Activated naive CD8-positive, alpha-beta T cell treated with anti-CD3 and anti-CD28 coated beads, Interleukin-2, amount 10 ng/mL, durations not matched to agents 7 days and 5 days (primary cell): Measurements from ENCODE around the gene ST3GAL3. TPM values are rescaled to one million over a fixed set of nuclear protein-coding genes. Genes with fewer than 3 reads are reported as not detected.
A peak's percentile ranks its signal among the peaks of the same experiment; 100 is the strongest.

Experiments
- ATAC-seq: fragments of 150-1000 bp; cut with Tn5 transposase; one replicate; pipeline ENCODE4 v1.10.0; 2021; ENCODE audit warnings: low read depth, moderate library complexity
- POLR2A ChIA-PET: fragments of 350-600 bp; sonication (Branson Sonifier 250); formaldehyde crosslinking; loops from one replicate; lab custom pipeline; 2021; ENCODE audit warnings: antibody characterized with exemption; lab: Charles Lee
- DNase-seq: peaks from one replicate; pipeline ENCODE4 v3.0.0; 2021
- H3K27ac Mint-ChIP-seq: one replicate; pipeline ENCODE4 v1.8.0; 2022; ENCODE audit warnings: mild to moderate bottlenecking, mixed read lengths
- H3K27me3 Mint-ChIP-seq: one replicate; pipeline ENCODE4 v1.8.0; 2022; ENCODE audit warnings: mild to moderate bottlenecking, moderate library complexity, mixed read lengths
- H3K36me3 Mint-ChIP-seq: one replicate; pipeline ENCODE4 v1.8.0; 2021; ENCODE audit warnings: mild to moderate bottlenecking, mixed read lengths
- H3K4me1 Mint-ChIP-seq: one replicate; pipeline ENCODE4 v1.8.0; 2021; ENCODE audit warnings: mixed read lengths
- H3K4me3 Mint-ChIP-seq: one replicate; pipeline ENCODE4 v1.8.0; 2022; ENCODE audit warnings: mild to moderate bottlenecking, moderate library complexity, mixed read lengths
- H3K9me3 Mint-ChIP-seq: one replicate; pipeline ENCODE4 v1.8.0; 2021; ENCODE audit warnings: mixed read lengths
- total RNA-seq, 2 experiments: library from RNA; stranded (reverse); gene quantifications; one replicate each; pipeline ENCODE4 v1.2.3, GENCODE V29; 2021

Gene ST3GAL3
- total RNA-seq, 2 experiments from 2014 or later = 20.8 TPM

- H3K9me3 Mint-ChIP-seq = no peaks in the 10 kb centered on the region
- POLR2A ChIA-PET = interaction anchor here (0.5 kb wide), 1 partner anchor 15 kb away, joined by 3 read pairs; no protein-coding TSS in a partner anchor
- no peaks in the 10 kb centered on the region for H3K27me3 Mint-ChIP-seq
- peak; percentile 86 for ATAC-seq
- peaks cover 15% of the 10 kb centered on the region for H3K4me1 Mint-ChIP-seq
- H3K36me3 Mint-ChIP-seq = peaks cover 14% of the 10 kb centered on the region
- peak overlapping the region; percentile 48 for H3K27ac Mint-ChIP-seq
- no peak for DNase-seq
- H3K4me3 Mint-ChIP-seq = peak overlapping the region; percentile 41
Measured at GRCh38 chr1:43789604-43790550, 82.5 kb downstream of the ST3GAL3 start.

- H3K27ac Mint-ChIP-seq = no peak overlapping the region
- H3K9me3 Mint-ChIP-seq = no peaks in the 10 kb centered on the region
- no peaks in the 10 kb centered on the region for H3K27me3 Mint-ChIP-seq
- DNase-seq (no peak), ATAC-seq (no peak)
- no peak overlapping the region for H3K4me3 Mint-ChIP-seq
- peaks cover 14% of the 10 kb centered on the region for H3K36me3 Mint-ChIP-seq
- POLR2A ChIA-PET = no interaction called here
- peaks cover 17% of the 10 kb centered on the region for H3K4me1 Mint-ChIP-seq
Measured at GRCh38 chr1:43791243-43791642, 83.9 kb downstream of the ST3GAL3 start.

GRCh38 chr1:43796111-43796581 is 88.8 kb downstream of the ST3GAL3 start:
- Mint-ChIP-seq H3K4me1 (peaks cover 22% of the 10 kb centered on the region), H3K4me3 (no peak overlapping the region), H3K27ac (no peak overlapping the region), H3K27me3 (no peaks in the 10 kb centered on the region), H3K36me3 (peaks cover 24% of the 10 kb centered on the region), H3K9me3 (no peaks in the 10 kb centered on the region)
- ATAC-seq (no peak), DNase-seq (no peak)
- POLR2A ChIA-PET = no interaction called here

- peaks cover 15% of the 10 kb centered on the region for H3K4me1 Mint-ChIP-seq
- DNase-seq = no peak
- no peaks in the 10 kb centered on the region for H3K27me3 Mint-ChIP-seq
- H3K9me3 Mint-ChIP-seq = no peaks in the 10 kb centered on the region
- peaks cover 20% of the 10 kb centered on the region for H3K36me3 Mint-ChIP-seq
- POLR2A ChIA-PET = no interaction called here
- ATAC-seq = no peak
- H3K4me3 Mint-ChIP-seq = no peak overlapping the region
- no peak overlapping the region for H3K27ac Mint-ChIP-seq
Measured at GRCh38 chr1:43797891-43798290, 90.6 kb downstream of the ST3GAL3 start.

GRCh38 chr1:43799656-43800635 is 92.6 kb downstream of the ST3GAL3 start:
- no peak overlapping the region for H3K4me3 Mint-ChIP-seq
- ATAC-seq (no peak), DNase-seq (no peak)
- H3K27ac Mint-ChIP-seq = peak overlapping the region; percentile 51
- H3K36me3 Mint-ChIP-seq = peaks cover 16% of the 10 kb centered on the region
- no peaks in the 10 kb centered on the region for H3K9me3 Mint-ChIP-seq
- POLR2A ChIA-PET = no interaction called here
- peaks cover 15% of the 10 kb centered on the region for H3K4me1 Mint-ChIP-seq
- H3K27me3 Mint-ChIP-seq = no peaks in the 10 kb centered on the region

- POLR2A ChIA-PET = no interaction called here
- no peak overlapping the region for H3K4me3 Mint-ChIP-seq
- peaks cover 15% of the 10 kb centered on the region for H3K4me1 Mint-ChIP-seq
- no peaks in the 10 kb centered on the region for H3K27me3 Mint-ChIP-seq
- H3K36me3 Mint-ChIP-seq = peaks cover 16% of the 10 kb centered on the region
- ATAC-seq (no peak), DNase-seq (no peak)
- H3K27ac Mint-ChIP-seq = no peak overlapping the region
- no peaks in the 10 kb centered on the region for H3K9me3 Mint-ChIP-seq
Measured at GRCh38 chr1:43800771-43801170, 93.4 kb downstream of the ST3GAL3 start.

GRCh38 chr1:43801203-43801602 is 93.9 kb downstream of the ST3GAL3 start:
- ATAC-seq (no peak), DNase-seq (no peak)
- POLR2A ChIA-PET = no interaction called here
- no peak overlapping the region for H3K27ac Mint-ChIP-seq
- no peaks in the 10 kb centered on the region for H3K9me3 Mint-ChIP-seq
- no peak overlapping the region for H3K4me3 Mint-ChIP-seq
- H3K4me1 Mint-ChIP-seq = peaks cover 13% of the 10 kb centered on the region
- H3K27me3 Mint-ChIP-seq = no peaks in the 10 kb centered on the region
- peaks cover 16% of the 10 kb centered on the region for H3K36me3 Mint-ChIP-seq

- no peak for DNase-seq
- Mint-ChIP-seq H3K4me1 (peaks cover 13% of the 10 kb centered on the region), H3K27me3 (no peaks in the 10 kb centered on the region), H3K4me3 (no peak overlapping the region), H3K27ac (no peak overlapping the region), H3K9me3 (peaks cover 2% of the 10 kb centered on the region), H3K36me3 (peaks cover 15% of the 10 kb centered on the region)
- ATAC-seq = no peak
- POLR2A ChIA-PET = no interaction called here
Measured at GRCh38 chr1:43802356-43802980, 95.1 kb downstream of the ST3GAL3 start.

GRCh38 chr1:43803105-43803504 is 95.8 kb downstream of the ST3GAL3 start:
- Mint-ChIP-seq H3K9me3 (peaks cover 4% of the 10 kb centered on the region), H3K27me3 (no peaks in the 10 kb centered on the region), H3K27ac (no peak overlapping the region), H3K4me1 (peaks cover 12% of the 10 kb centered on the region), H3K36me3 (peaks cover 15% of the 10 kb centered on the region), H3K4me3 (no peak overlapping the region)
- ATAC-seq (no peak), DNase-seq (no peak)
- POLR2A ChIA-PET = no interaction called here

- Mint-ChIP-seq H3K4me3 (no peak overlapping the region), H3K27me3 (no peaks in the 10 kb centered on the region), H3K9me3 (peaks cover 9% of the 10 kb centered on the region), H3K4me1 (peaks cover 11% of the 10 kb centered on the region), H3K36me3 (peaks cover 15% of the 10 kb centered on the region), H3K27ac (no peak overlapping the region)
- DNase-seq = no peak
- POLR2A ChIA-PET = no interaction called here
- ATAC-seq = no peak
Measured at GRCh38 chr1:43803646-43804045, 96.3 kb downstream of the ST3GAL3 start.

- peaks cover 20% of the 10 kb centered on the region for H3K36me3 Mint-ChIP-seq
- H3K9me3 Mint-ChIP-seq = peaks cover 9% of the 10 kb centered on the region
- ATAC-seq (no peak), DNase-seq (no peak)
- peaks cover 10% of the 10 kb centered on the region for H3K4me1 Mint-ChIP-seq
- H3K27me3 Mint-ChIP-seq = no peaks in the 10 kb centered on the region
- no peak overlapping the region for H3K27ac Mint-ChIP-seq
- POLR2A ChIA-PET = no interaction called here
- H3K4me3 Mint-ChIP-seq = no peak overlapping the region
Measured at GRCh38 chr1:43804569-43804968, 97.2 kb downstream of the ST3GAL3 start.

GRCh38 chr1:43805340-43805739 is 98.0 kb downstream of the ST3GAL3 start:
- POLR2A ChIA-PET = no interaction called here
- H3K4me1 Mint-ChIP-seq = peaks cover 2% of the 10 kb centered on the region

GRCh38 chr1:43806183-43806582 is 98.8 kb downstream of the ST3GAL3 start:
- Mint-ChIP-seq H3K4me1 (no peaks in the 10 kb centered on the region), H3K27ac (no peak overlapping the region), H3K27me3 (no peaks in the 10 kb centered on the region), H3K36me3 (peaks cover 25% of the 10 kb centered on the region), H3K4me3 (no peak overlapping the region), H3K9me3 (peaks cover 9% of the 10 kb centered on the region)
- no peak for DNase-seq
- no peak for ATAC-seq
- POLR2A ChIA-PET = no interaction called here

More at GRCh38 chr1:43805340-43805739, 98.0 kb downstream of the ST3GAL3 start:
- H3K4me3 Mint-ChIP-seq = no peak overlapping the region
- no peak for DNase-seq
- H3K9me3 Mint-ChIP-seq = peaks cover 9% of the 10 kb centered on the region
- no peaks in the 10 kb centered on the region for H3K27me3 Mint-ChIP-seq
- no peak for ATAC-seq
- peaks cover 24% of the 10 kb centered on the region for H3K36me3 Mint-ChIP-seq
- H3K27ac Mint-ChIP-seq = no peak overlapping the region
